Measurements from ENCODE around the gene CRLF3.

GRCh38 chr17:30864636-30865035 is 40.1 kb upstream of the CRLF3 start:
- TF ChIP-seq POLR2A (IDR thresholded peaks at IDR 0.05) (no peak), CTCF (IDR thresholded peaks at IDR 0.05) (no peak), EP300 (IDR thresholded peaks at IDR 0.05; ENCODE audit: low read depth) (no peak), POLR2AphosphoS5 (IDR thresholded peaks at IDR 0.05) (no peak)
